Endothelial cell of umbilical vein (primary cell): ENCODE measurements around the gene NAAA. TPM values are rescaled to one million over a fixed set of nuclear protein-coding genes. Genes with fewer than 3 reads are reported as not detected.

Source experiments
- BruUV-seq: library from RNA; stranded (reverse); fragments of 400-500 nt; replicated peaks from 2 replicates; lab custom pipeline; 2021; lab: Mats Ljungman, UMichigan
- CTCF ChIA-PET: fragments of 300-600, 350-600 bp; sonication (Branson Sonifier 250); formaldehyde crosslinking; loops from one replicate; lab custom pipeline; 2021; ENCODE audit warnings: antibody characterized with exemption, inconsistent platforms; lab: Charles Lee
- POLR2A ChIA-PET: fragments of 300-600, 350-600 bp; sonication (Branson Sonifier 250); formaldehyde crosslinking; loops from one replicate; lab custom pipeline; 2021; ENCODE audit warnings: antibody characterized with exemption, inconsistent platforms; lab: Charles Lee
- DNase-seq: peaks from one replicate; pipeline ENCODE4 v3.0.0-alpha.2; 2011; ENCODE audit warnings: low read depth, low spot score
- FAIRE-seq: peaks from 2 replicates; lab custom pipeline; 2011; peaks lifted over from hg19 to GRCh38; lab: Jason Lieb, UNC
- H2AFZ ChIP-seq: 2 replicates; pipeline ENCODE4 v1.6.0; 2012; ENCODE audit warnings: low read depth, low read length, control low read depth, inconsistent platforms
- H3K27ac ChIP-seq: 2 replicates; pipeline ENCODE4 v1.5.1; 2011; ENCODE audit warnings: low read depth, mild to moderate bottlenecking, control low read depth, low read length, moderate library complexity; ENCODE audit not compliant: insufficient read depth
- H3K27me3 ChIP-seq, 2 experiments: 2 replicates each; pipeline versions ENCODE4 v1.6.0 to v1.6.1; 2011; ENCODE audit warnings: low read length in 2 of 2, mixed read lengths in 1 of 2; ENCODE audit not compliant: control insufficient read depth in 2 of 2, insufficient read depth in 2 of 2
- H3K36me3 ChIP-seq, 2 experiments: 2 replicates in 1 of 2; 3 replicates in 1 of 2; pipeline ENCODE4 v1.5.1; 2011; ENCODE audit warnings: low read length in 2 of 2, mild to moderate bottlenecking in 1 of 2, moderate library complexity in 1 of 2; ENCODE audit not compliant: control insufficient read depth in 2 of 2, insufficient read depth in 2 of 2; ENCODE audit errors: extremely low read depth in 1 of 2
- H3K4me1 ChIP-seq: 3 replicates; pipeline ENCODE4 v1.5.1; 2011; ENCODE audit warnings: mild to moderate bottlenecking, low read length; ENCODE audit not compliant: control insufficient read depth, insufficient read depth; ENCODE audit errors: extremely low read depth
- H3K4me2 ChIP-seq: 2 replicates; pipeline ENCODE4 v1.6.1; 2011; ENCODE audit warnings: low read length, control low read depth, mixed read lengths; ENCODE audit not compliant: insufficient read depth
- H3K4me3 ChIP-seq, 3 experiments: fragments of 200-600 bp in 1 of 3; sonication (generic), shearing (Covaris generic) in 1 of 3; replicated peaks in 1 of 3; 2 replicates each; pipeline ENCODE4 v1.5.1; 2011 to 2016; ENCODE audit warnings: control low read depth in 3 of 3, low read length in 3 of 3, mild to moderate bottlenecking in 2 of 3, inconsistent platforms in 1 of 3, low read depth in 1 of 3, moderate library complexity in 1 of 3; ENCODE audit not compliant: insufficient read depth in 1 of 3
- H3K79me2 ChIP-seq: 2 replicates; pipeline ENCODE4 v1.6.0; 2012; ENCODE audit warnings: low read length, inconsistent platforms; ENCODE audit not compliant: control insufficient read depth, insufficient read depth
- H3K9ac ChIP-seq: replicated peaks from 2 replicates; pipeline ENCODE3; 2011; ENCODE audit warnings: low read length, control low read depth; ENCODE audit not compliant: insufficient read depth; ENCODE audit errors: extremely low read depth
- H3K9me1 ChIP-seq: replicated peaks from 3 replicates; pipeline ENCODE4 v1.6.0; 2011; ENCODE audit warnings: mild to moderate bottlenecking, low read length; ENCODE audit not compliant: control insufficient read depth, insufficient read depth; ENCODE audit errors: extremely low read depth
- H3K9me3 ChIP-seq: replicated peaks from 2 replicates; pipeline ENCODE4 v1.5.1; 2012; ENCODE audit warnings: low read length, inconsistent platforms; ENCODE audit not compliant: control insufficient read depth, insufficient read depth
- H4K20me1 ChIP-seq: replicated peaks from 2 replicates; pipeline ENCODE3; 2011; ENCODE audit warnings: mild to moderate bottlenecking, low read length; ENCODE audit not compliant: control insufficient read depth, insufficient read depth; ENCODE audit errors: extremely low read depth
- CTCF ChIP-seq, 2 donors: IDR thresholded peaks; 1 replicate in 1 of 2; 2 replicates in 1 of 2; pipeline ENCODE4 v1.5.1; 2011; ENCODE audit warnings: low read length in 2 of 2, mild to moderate bottlenecking in 2 of 2, moderate library complexity in 2 of 2, control low read depth in 1 of 2, inconsistent platforms in 1 of 2, low read depth in 1 of 2; ENCODE audit not compliant: insufficient read depth in 1 of 2; ENCODE audit errors: extremely low read depth in 1 of 2
- EZH2 ChIP-seq: IDR thresholded peaks from 2 replicates; pipeline ENCODE4 v1.6.1; 2012; ENCODE audit warnings: borderline replicate concordance, low read depth, mild to moderate bottlenecking, moderate library complexity, low read length, inconsistent platforms; ENCODE audit not compliant: severe bottlenecking
- FOS ChIP-seq: IDR thresholded peaks from 2 replicates; pipeline ENCODE4 v1.6.1; 2011; ENCODE audit warnings: mild to moderate bottlenecking, low read length, moderate library complexity, borderline replicate concordance; ENCODE audit not compliant: insufficient read depth
- GATA2 ChIP-seq: IDR thresholded peaks from 2 replicates; pipeline ENCODE4 v1.7.0; 2011; ENCODE audit warnings: low read depth, mild to moderate bottlenecking, moderate library complexity, mixed read lengths, low read length; ENCODE audit not compliant: insufficient read length, insufficient read depth
- JUN ChIP-seq: IDR thresholded peaks from 2 replicates; pipeline ENCODE4 v1.6.1; 2011; ENCODE audit warnings: borderline replicate concordance, low read depth; ENCODE audit not compliant: insufficient read length, insufficient read depth
- MAX ChIP-seq: IDR thresholded peaks from 2 replicates; pipeline ENCODE4 v1.6.1; 2011; ENCODE audit not compliant: insufficient read depth, insufficient read length
- MYC ChIP-seq: IDR thresholded peaks from one replicate; pipeline ENCODE4 v1.6.1; 2011; ENCODE audit warnings: mild to moderate bottlenecking, low read depth, low read length
- POLR2A ChIP-seq: IDR thresholded peaks from 2 replicates; pipeline ENCODE4 v1.6.1; 2012; ENCODE audit warnings: low read depth, mild to moderate bottlenecking, control low read depth, low read length
- POLR2AphosphoS5 ChIP-seq: IDR thresholded peaks from 2 replicates; pipeline ENCODE4 v1.6.1; 2012; ENCODE audit warnings: low read depth, mild to moderate bottlenecking, control low read depth, low read length, moderate library complexity; ENCODE audit not compliant: insufficient read depth
- dilution Hi-C: fragments of 300-500 bp; cut with MboI; formaldehyde crosslinking; loops from one replicate; pipeline ENCODE4 v1.15.0; 2019; ENCODE audit warnings: low sequenced_read_pairs; ENCODE audit not compliant: extremely low pct_ligation_motif_present
- intact Hi-C: fragments of 100-400 bp; cut with micrococcal nuclease; formaldehyde crosslinking; loops from one replicate; pipeline ENCODE4 v1.10.0; 2022
- polyA plus RNA-seq, 4 experiments: library from polyadenylated mRNA; depleted of rRNA in 3 of 4; stranded (reverse) in 3 of 4; unstranded in 1 of 4; fragments of >200 nt; gene quantifications; 2 replicates each; pipeline versions ENCODE4 v1.2.1 to v1.2.3, GENCODE V29; 2011 to 2012; ENCODE audit warnings: missing spikeins in 1 of 4
- total RNA-seq: library from RNA; stranded (reverse); gene quantifications from 2 replicates; pipeline ENCODE4 v1.2.3, GENCODE V29; 2021

NAAA gene
- total and polyA plus RNA-seq, 2 donors (not counting 3 experiments of a cell fraction or from before 2014, with no cell fraction given) = 15.3 to 24.4 TPM

GRCh38 chr4:75869100-75869499, 71.7 kb downstream of the NAAA start:
- Histone ChIP-seq H3K79me2 (no peaks in the 10 kb centered on the region), H4K20me1 (no peaks in the 10 kb centered on the region), H3K36me3 (no peaks in the 10 kb centered on the region), H3K27me3 (peaks cover 0 to 5% of the 10 kb centered on the region in 2 experiments), H3K9ac (no peak overlapping the region), H3K4me2 (no peak overlapping the region), H3K4me3 (no peak overlapping the region), H3K27ac (no peak overlapping the region), H3K9me3 (no peaks in the 10 kb centered on the region), H2AFZ (no peak overlapping the region), H3K4me1 (no peaks in the 10 kb centered on the region), H3K9me1 (no peaks in the 10 kb centered on the region)
- no TSS peak for BruUV-seq
- dilution Hi-C loops (no loop called here), intact Hi-C loops (no loop called here)
- CTCF ChIA-PET = interaction anchor here (1.0 to 1.3 kb wide), 3 partner anchors 21 to 28 kb away, joined by 3 to 6 read pairs (median 5); no protein-coding TSS in a partner anchor
- DNase-seq (no peak), FAIRE-seq (no peak)
- no peak for TF ChIP-seq CTCF (IDR thresholded peaks at IDR 0.05; ENCODE audit: extremely low read depth in 1 of 2, insufficient read depth in 1 of 2, low read depth in 1 of 2, low read length in 2 of 2)
- TF ChIP-seq JUN = no peak
- TF ChIP-seq MAX = no peak
- no peak for TF ChIP-seq MYC
- no peak for TF ChIP-seq GATA2
- no peak for TF ChIP-seq POLR2AphosphoS5
- TF ChIP-seq EZH2 = no peak
- TF ChIP-seq FOS = no peak
- TF ChIP-seq POLR2A = no peak
- POLR2A ChIA-PET = no interaction called here
